Measurements from ENCODE around the gene REPS2.

REPS2 gene

DNA sequence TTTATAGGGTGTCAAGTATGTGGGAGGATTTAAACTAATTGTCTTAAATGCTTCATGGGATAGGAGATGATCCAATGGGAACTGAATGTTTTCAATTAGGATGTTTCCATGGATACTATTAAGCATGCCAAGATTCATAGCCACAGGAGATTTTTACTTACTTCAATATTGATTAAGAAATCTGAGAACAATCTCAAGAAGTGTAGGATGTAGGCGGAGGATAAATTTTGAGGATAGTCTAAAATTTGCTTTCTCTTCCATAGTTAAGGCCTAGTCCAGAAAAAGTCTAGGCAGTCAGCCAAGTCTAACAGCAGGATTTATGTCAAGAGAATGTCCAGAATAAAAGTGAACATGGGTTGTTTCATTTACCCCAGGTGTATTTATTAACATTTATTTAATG lies 32.8 kb downstream of the REPS2 start:
- TF ChIP-seq, protein P1, sequence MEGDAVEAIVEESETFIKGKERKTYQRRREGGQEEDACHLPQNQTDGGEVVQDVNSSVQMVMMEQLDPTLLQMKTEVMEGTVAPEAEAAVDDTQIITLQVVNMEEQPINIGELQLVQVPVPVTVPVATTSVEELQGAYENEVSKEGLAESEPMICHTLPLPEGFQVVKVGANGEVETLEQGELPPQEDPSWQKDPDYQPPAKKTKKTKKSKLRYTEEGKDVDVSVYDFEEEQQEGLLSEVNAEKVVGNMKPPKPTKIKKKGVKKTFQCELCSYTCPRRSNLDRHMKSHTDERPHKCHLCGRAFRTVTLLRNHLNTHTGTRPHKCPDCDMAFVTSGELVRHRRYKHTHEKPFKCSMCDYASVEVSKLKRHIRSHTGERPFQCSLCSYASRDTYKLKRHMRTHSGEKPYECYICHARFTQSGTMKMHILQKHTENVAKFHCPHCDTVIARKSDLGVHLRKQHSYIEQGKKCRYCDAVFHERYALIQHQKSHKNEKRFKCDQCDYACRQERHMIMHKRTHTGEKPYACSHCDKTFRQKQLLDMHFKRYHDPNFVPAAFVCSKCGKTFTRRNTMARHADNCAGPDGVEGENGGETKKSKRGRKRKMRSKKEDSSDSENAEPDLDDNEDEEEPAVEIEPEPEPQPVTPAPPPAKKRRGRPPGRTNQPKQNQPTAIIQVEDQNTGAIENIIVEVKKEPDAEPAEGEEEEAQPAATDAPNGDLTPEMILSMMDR (IDR thresholded peaks at IDR 0.05; ENCODE audit: poor library complexity, severe bottlenecking): no peak
- Histone ChIP-seq H3K9me3 (ENCODE audit: severe bottlenecking) (no peaks in the 10 kb centered on the region), H3K4me1 (ENCODE audit: insufficient read depth, poor library complexity, severe bottlenecking) (no peaks in the 10 kb centered on the region), H3K27me3 (ENCODE audit: insufficient read depth, poor library complexity, severe bottlenecking) (no peaks in the 10 kb centered on the region), H3K27ac (ENCODE audit: poor library complexity, severe bottlenecking) (no peak overlapping the region), H3K4me3 (ENCODE audit: severe bottlenecking) (no peak overlapping the region), H3K36me3 (ENCODE audit: low read depth) (no peaks in the 10 kb centered on the region)
- no peak for DNase-seq (ENCODE audit: low spot score)
- ATAC-seq (ENCODE audit: low read depth): no peak

DNA sequence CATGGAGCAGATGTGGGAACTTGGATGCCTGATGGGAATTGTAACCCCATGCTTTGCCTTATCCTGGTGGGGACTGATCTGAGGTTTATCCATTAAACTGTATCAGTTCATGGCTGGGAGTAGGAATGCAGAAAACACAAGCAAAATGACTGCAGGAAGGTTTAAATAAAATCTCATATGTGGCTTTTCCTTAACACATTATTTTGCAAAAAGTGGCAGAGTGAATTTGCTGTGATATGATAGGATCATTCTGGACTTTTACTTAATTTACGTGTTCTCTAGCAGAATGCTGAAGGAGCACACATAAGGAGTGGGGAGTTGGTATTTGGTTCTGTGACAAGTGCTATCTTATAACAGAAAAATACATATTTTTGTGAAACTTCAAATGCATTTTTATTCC lies 34.8 kb downstream of the REPS2 start:
- no peaks in the 10 kb centered on the region for H3K4me1 ChIP-seq (ENCODE audit: insufficient read depth, poor library complexity, severe bottlenecking)
- no peak overlapping the region for H3K4me3 ChIP-seq (ENCODE audit: severe bottlenecking)
- no peaks in the 10 kb centered on the region for H3K27me3 ChIP-seq (ENCODE audit: insufficient read depth, poor library complexity, severe bottlenecking)
- ATAC-seq (ENCODE audit: low read depth) (no peak), DNase-seq (ENCODE audit: low spot score) (no peak)
- H3K36me3 ChIP-seq (ENCODE audit: low read depth): no peaks in the 10 kb centered on the region
- H3K27ac ChIP-seq (ENCODE audit: poor library complexity, severe bottlenecking): no peak overlapping the region
- no peaks in the 10 kb centered on the region for H3K9me3 ChIP-seq (ENCODE audit: severe bottlenecking)
- TF ChIP-seq, protein P1 (IDR thresholded peaks at IDR 0.05; ENCODE audit: poor library complexity, severe bottlenecking): no peak

DNA sequence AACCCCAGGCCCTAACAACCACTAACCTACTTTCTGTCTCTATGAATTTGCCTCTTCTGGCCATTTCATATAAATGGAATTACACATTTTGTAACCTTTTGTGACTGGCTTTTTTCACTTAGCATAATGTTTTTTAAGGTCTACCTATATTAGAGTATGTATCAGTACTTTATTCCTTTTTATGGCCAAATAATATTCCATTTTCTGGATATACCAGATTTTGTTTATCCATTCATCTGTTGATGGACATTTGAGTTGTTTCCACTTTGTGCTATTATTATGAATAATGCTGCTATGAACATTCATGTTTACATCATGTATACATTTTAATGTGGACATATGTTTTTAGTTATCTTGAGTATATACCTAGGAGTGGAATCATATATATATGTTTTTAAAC lies 35.5 kb downstream of the REPS2 start:
- Histone ChIP-seq H3K4me1 (ENCODE audit: insufficient read depth, poor library complexity, severe bottlenecking) (no peaks in the 10 kb centered on the region), H3K4me3 (ENCODE audit: severe bottlenecking) (no peak overlapping the region), H3K9me3 (ENCODE audit: severe bottlenecking) (no peaks in the 10 kb centered on the region), H3K36me3 (ENCODE audit: low read depth) (no peaks in the 10 kb centered on the region), H3K27me3 (ENCODE audit: insufficient read depth, poor library complexity, severe bottlenecking) (no peaks in the 10 kb centered on the region), H3K27ac (ENCODE audit: poor library complexity, severe bottlenecking) (no peak overlapping the region)
- no peak for ATAC-seq (ENCODE audit: low read depth)
- DNase-seq (ENCODE audit: low spot score): no peak
- TF ChIP-seq, protein P1 (IDR thresholded peaks at IDR 0.05; ENCODE audit: poor library complexity, severe bottlenecking): no peak

GRCh38 chrX:16983051-16983450 lies 36.6 kb downstream of the REPS2 start:
- Histone ChIP-seq H3K27me3 (ENCODE audit: insufficient read depth, poor library complexity, severe bottlenecking) (no peaks in the 10 kb centered on the region), H3K9me3 (ENCODE audit: severe bottlenecking) (no peaks in the 10 kb centered on the region), H3K4me3 (ENCODE audit: severe bottlenecking) (no peak overlapping the region), H3K36me3 (ENCODE audit: low read depth) (no peaks in the 10 kb centered on the region), H3K4me1 (ENCODE audit: insufficient read depth, poor library complexity, severe bottlenecking) (no peaks in the 10 kb centered on the region), H3K27ac (ENCODE audit: poor library complexity, severe bottlenecking) (no peak overlapping the region)
- TF ChIP-seq, protein P1 (IDR thresholded peaks at IDR 0.05; ENCODE audit: poor library complexity, severe bottlenecking): no peak
- ATAC-seq (ENCODE audit: low read depth) (no peak), DNase-seq (ENCODE audit: low spot score) (no peak)

GRCh38 chrX:16985286-16985685 lies 38.8 kb downstream of the REPS2 start:
- Histone ChIP-seq H3K27ac (ENCODE audit: poor library complexity, severe bottlenecking) (no peak overlapping the region), H3K27me3 (ENCODE audit: insufficient read depth, poor library complexity, severe bottlenecking) (no peaks in the 10 kb centered on the region), H3K4me1 (ENCODE audit: insufficient read depth, poor library complexity, severe bottlenecking) (no peaks in the 10 kb centered on the region), H3K4me3 (ENCODE audit: severe bottlenecking) (no peak overlapping the region), H3K36me3 (ENCODE audit: low read depth) (no peaks in the 10 kb centered on the region), H3K9me3 (ENCODE audit: severe bottlenecking) (no peaks in the 10 kb centered on the region)
- TF ChIP-seq, protein P1 (IDR thresholded peaks at IDR 0.05; ENCODE audit: poor library complexity, severe bottlenecking): no peak
- ATAC-seq (ENCODE audit: low read depth): no peak
- DNase-seq (ENCODE audit: low spot score): no peak

Data from RWPE2 (cell line).